WI38 (cell line): ENCODE measurements around the gene SLC23A2.

Source experiments
- H3K4me3 ChIP-seq: 2 replicates; pipeline ENCODE4 v1.5.1; 2011; ENCODE audit warnings: low read depth, mild to moderate bottlenecking, control low read depth, low read length
- CTCF ChIP-seq: IDR thresholded peaks from 2 replicates; pipeline ENCODE4 v1.5.1; 2012; ENCODE audit warnings: low read depth, mild to moderate bottlenecking, control low read depth, low read length

The SLC23A2 gene

GRCh38 chr20:4870906-4871305 is 130.4 kb downstream of the SLC23A2 start:
- no peak overlapping the region for H3K4me3 ChIP-seq
- no peak for TF ChIP-seq CTCF

DNA sequence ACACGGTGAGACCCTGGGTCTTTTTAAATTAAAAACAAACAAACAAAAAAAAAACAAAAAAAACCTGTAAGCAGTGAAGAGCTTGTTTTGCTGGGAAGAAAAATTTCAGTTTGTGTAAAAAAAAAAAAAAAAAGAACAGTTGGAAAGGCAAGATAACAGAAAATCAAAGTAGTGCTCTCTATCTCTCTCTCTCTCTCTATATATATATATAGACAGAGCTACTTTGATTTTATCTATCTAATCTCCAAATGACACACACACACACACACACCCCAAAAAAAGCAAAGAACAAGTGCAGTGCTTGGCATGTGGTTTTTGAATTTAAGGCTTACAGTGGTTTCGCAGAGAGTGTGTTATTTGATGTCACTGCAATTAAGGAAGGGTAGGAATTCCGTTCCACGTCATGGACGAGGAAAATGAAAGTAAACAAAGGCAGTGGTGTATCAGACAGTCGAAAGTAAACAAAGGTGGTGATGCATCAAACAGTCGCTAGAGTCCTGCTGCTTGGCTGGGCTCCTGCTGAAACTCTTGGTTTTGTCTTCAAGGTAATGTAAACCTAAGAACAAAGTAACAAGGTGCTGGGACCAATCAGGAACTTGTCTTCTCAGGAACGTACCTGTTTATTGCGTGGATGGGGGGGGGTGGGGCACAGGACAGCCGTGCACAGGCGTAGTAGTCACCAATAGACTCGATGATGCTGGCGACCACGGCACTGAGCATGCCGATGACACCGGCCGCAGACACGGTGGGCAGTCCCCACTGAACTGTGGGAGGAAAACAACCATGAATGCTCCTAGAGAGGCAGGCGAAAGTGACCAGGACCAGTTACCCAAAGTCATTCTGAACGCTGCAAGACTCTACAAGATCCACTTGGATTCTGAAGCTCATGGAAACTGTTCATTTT is 131.8 kb downstream of the SLC23A2 start:
- no peak for TF ChIP-seq CTCF
- no peak overlapping the region for H3K4me3 ChIP-seq

DNA sequence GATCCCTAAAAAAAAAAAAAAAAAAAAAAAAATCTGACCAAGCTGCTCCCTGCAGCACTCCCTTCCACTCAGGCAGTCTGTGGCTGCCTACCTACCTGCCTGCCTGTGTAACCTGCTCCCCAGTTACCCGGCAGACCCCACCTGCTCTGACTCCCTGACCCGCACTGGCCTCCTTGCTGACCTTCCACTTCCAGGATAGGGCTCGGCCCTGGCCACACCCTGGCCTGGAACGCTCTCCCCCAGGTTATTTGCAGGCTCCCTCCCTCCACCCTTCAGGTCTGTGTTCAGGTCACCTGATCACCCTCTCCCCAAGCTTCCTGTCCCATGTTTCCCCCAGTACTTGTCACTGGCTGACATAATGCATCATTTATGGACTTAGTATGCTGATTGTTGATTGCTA is 134.3 kb downstream of the SLC23A2 start:
- no peak for TF ChIP-seq CTCF
- no peak overlapping the region for H3K4me3 ChIP-seq

- TF ChIP-seq CTCF: no peak
- H3K4me3 ChIP-seq: no peak overlapping the region
Measured at GRCh38 chr20:4866429-4866828, 134.9 kb downstream of the SLC23A2 start.

DNA sequence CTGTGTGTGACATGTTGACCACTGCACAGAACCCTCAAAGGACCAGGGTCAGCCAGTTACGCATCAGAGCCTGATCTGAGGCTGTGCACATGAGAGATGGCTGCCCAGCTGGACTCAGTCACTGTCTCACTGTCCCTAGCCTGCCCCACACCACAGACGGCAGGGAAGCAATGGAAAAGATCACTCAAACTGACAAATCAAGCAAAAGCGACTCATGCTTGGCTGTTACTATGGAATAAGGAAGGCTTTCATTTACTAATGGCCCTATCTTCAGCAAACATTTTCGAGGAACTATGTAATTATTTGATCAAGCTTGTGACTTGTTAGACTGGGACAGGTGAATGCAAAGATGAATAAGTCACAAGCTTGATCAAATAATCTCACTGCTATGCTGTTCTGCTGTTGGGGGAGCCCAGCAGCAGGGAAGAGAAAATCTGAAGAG is 137.0 kb downstream of the SLC23A2 start:
- TF ChIP-seq CTCF: no peak
- H3K4me3 ChIP-seq: no peak overlapping the region

- no peak for TF ChIP-seq CTCF
- no peak overlapping the region for H3K4me3 ChIP-seq
Measured at GRCh38 chr20:4862661-4863060, 138.6 kb downstream of the SLC23A2 start.

- no peak for TF ChIP-seq CTCF
- H3K4me3 ChIP-seq: no peak overlapping the region
Measured at GRCh38 chr20:4861961-4862360, 139.3 kb downstream of the SLC23A2 start.
